Stimulated activated CD8-positive, alpha-beta memory T cell treated with anti-CD3 and anti-CD28 coated beads, Interleukin-12 subunit alpha, Interleukin-12 subunit beta, amount 100 ng/mL, for 1 hour (primary cell): ENCODE results near the gene SMARCB1.
"Not testable (repeated sequence)": the region's sequence is repeated elsewhere in the genome, so short reads cannot be mapped to it uniquely, and the experiment has no call there.

Experiments
- DNase-seq: peaks from one replicate; pipeline ENCODE4 v3.0.0-alpha.2; 2020; ENCODE audit warnings: low read depth

SMARCB1 gene

GRCh38 chr22:23846081-23846469 lies 59.3 kb downstream of the SMARCB1 start:
- no peak for DNase-seq

DNA sequence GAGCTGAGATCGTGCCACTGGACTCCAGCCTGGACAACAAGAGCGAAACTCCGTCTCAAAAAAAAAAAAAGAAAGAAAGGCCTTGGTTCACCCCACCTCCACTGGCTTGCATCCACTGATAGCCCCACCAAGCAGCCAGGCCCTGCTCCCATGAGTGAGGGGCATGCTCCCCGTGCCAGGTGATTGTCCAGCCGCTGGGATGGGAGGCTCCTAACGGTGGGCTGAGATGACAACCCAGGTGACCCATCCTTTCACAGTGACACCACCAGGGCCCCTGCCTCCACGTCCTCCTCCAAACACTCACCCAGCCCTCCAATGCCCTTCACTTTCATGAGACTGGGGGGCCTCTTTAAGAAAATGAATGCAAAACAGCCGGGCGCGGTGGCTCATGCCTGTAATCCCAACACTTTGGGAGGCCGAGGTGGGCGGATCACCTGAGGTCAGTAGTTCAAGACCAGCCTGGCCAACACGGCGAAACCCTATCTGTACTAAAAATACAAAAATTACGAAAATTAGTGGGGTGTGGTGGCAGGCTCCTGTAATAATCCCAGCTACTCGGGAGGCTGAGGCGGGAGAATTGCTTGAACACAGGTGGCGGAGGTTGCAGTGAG lies 60.6 kb downstream of the SMARCB1 start:
- DNase-seq = no peak

DNA sequence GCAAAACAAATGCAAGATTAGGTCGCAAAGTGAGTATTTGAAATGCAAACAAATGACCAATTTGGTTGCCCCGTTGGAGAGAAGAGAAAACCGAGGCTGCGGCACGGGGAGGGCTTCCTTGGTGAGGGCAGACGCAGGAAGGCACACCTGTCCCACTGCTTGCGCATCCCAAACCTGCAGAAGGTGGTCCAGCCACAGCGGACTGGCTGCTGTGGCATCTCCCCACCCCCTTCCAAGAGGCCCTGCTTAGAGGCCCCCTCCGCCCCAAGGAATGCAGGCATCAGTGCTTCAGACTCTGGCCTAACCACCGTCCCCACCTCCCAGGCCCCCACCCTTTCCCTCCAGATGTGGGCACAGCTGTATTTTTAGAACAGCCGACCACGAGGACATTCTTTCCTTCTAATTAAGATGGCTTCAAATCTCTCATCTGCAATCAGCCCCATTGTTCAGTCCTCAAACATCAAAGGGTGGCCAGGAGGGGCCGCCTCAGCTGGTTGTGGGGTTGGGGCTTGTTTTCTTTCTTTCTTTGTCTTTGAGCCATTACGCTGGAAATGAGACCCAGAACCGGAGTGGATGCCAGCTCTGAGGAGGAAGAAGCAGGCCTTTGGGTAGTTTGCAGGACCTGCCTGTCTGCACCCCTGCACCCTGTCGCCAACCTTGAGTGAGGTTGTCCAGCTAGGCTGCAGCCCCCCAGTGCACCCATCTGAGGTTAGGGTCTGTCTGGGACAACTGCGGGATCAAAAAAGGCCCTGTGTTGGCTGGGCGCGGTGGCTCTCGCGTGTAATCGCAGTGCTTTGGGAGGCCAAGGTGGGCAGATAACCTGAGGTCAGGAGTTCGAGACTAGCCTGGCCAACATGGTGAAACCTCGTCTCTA lies 61.5 kb downstream of the SMARCB1 start:
- DNase-seq = no peak

DNA sequence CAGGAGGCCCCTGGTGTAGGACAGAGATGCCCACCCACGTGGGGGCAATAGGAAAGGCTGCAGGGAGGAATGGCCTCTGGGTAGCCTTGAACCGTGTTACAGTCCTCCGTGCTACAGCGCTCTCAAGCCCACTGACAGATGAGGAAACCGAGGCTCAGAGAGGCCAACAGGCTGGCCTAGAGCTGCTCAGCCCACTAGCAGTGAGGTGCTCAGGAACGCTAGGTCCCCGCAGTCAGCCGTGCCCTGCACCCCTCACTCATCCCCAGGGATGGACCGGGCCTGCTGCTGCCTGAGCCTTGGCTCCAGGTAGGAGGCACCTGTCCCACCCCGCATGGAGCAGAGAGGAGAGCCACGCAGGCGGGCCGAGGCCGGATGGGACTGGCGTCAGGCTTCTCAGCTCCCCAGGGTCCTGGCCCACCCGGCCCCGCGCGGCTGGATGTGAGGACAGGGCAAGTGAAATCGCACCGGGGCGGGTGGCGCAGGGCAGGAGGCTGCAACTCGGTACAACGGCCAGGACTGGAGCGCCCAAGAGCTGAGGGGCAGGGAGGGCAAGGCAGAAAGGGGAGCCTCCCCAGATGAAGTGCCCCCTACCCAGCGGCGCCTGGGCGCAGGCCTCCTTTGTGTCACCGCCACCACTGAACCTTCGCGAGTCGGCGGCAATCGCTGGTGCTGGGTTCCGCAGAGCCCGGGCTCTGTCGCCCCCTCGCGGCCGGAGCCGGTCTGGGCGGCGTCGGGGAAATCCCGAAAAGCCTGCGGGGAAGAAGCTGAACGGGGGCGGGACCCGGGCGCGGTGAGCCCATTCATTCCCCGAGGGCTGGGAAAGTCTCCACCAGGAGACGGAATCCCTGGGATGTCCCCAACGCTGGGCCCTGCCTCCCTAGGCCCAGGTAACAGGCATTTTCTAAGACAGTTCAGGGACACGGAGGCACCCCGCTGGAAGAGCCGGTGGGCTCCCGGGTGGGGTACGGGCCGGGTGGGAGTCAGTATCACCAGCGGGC lies 62.5 kb downstream of the SMARCB1 start:
- DNase-seq = peak; percentile 74

GRCh38 chr22:23850136-23850611 lies 63.4 kb downstream of the SMARCB1 start:
- DNase-seq = no peak

DNA sequence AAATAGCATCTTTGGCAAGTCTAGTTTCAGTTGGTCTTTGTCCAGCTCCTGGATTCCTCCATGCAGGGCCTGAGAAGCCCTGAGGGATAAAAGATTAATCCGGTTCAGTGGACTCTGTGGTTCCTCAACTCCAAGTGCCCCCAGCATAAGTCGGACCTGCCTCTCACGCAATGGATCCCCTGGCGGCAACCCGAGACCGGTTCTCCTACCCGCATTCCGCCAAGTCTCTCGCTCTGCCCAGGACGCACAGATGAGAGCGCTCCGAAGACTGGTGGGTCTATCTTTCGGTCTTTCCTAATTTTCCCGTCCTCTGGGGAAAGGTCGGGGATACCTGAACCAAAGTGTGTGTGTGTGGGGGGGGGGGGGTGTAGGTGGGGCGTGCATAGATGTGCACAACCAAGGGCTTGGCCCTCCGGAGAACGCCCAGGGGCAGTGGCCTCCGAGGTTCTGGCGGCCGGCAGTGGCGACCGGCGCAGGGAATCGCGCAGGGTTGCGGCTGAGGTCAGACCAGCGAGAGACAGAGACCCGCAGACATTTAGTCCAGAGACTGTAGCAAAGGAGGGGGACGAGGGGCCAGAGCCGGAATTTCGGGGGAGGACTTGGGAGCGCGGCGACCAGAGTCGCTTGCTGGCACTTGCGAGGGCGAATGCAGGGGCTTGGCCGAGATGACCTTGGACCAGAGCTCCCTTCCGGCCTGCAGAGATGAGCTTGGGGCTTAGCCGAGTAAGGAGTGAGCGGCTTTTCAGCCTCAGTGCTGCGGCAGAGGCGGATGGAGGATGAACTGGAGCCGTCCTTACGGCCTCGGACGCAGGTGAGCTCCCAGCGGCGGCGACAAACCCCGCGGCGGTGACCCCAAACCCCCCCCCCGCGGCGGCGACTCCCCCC lies 70.2 kb downstream of the SMARCB1 start:
- DNase-seq = no peak

DNA sequence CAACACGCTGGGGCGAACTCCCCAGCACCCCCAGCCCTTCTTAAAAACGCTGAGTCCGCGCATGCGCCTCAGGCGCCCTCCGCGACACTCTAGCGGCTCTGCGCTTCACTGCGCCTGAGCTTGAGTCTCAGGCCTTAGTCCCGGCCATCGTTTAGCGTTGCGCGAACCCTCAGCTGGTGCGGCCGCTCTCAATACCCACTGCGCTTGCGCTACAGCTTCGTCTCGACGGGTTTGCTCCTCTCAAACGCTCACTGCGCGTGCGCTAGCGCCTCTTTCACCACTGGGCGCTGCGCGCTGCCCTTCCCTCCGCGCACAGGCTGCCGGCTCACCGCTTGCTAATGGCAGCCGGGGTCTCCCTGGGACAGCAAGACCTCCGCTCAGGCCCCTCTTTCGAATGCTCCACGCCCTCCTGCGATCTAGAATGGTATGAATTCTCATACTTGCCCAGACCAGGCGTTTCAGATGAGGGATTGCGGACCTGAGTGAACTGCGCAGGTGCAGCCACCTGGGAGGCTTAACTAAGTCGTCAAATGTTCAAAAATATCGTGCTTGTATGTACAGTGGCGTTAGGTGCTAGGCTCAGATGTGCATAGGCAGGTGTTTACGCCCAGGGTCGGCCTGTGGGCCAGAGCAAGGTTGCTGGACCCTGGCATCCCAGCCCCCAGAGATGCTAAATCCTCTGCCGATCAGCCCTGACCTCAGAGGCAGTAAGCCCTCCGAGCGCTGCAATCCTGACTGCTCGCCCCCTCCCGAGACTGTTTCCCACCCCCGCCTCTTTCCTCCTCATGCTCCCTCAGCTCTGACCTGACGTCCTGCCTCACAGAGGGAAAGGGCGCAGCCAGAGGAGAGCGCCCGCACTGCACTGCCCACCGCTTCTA lies 71.1 kb downstream of the SMARCB1 start, which contains the start of gene SLC2A11:
Gene SLC2A11, plus strand, starts transcription at position 270 of the 878 bp plus-strand sequence. Its CDS starts 125 bp downstream, at position 395.
- DNase-seq = peak; percentile 92

GRCh38 chr22:23858484-23858815 lies 71.7 kb downstream of the SMARCB1 start:
- no peak for DNase-seq

DNA sequence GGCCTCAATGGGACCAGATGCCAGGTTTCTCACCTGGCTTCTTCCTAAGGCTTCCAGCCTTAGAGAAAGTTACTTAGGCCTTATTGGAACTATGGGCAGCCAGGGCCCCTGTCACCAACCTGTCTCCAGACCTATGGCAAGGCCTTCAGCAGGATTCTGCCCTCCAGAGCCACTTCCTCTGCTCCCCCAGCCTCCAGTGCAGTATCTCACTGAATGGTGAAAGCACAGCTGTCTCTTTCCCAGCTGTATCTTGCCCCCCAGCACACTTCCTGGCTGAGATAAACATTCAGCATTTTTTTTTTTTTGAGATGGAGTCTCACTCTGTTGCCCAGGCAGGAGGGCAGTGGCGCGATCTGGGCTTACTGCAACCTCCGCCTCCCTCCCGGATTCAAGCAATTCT lies 72.4 kb downstream of the SMARCB1 start:
- DNase-seq = no peak

DNA sequence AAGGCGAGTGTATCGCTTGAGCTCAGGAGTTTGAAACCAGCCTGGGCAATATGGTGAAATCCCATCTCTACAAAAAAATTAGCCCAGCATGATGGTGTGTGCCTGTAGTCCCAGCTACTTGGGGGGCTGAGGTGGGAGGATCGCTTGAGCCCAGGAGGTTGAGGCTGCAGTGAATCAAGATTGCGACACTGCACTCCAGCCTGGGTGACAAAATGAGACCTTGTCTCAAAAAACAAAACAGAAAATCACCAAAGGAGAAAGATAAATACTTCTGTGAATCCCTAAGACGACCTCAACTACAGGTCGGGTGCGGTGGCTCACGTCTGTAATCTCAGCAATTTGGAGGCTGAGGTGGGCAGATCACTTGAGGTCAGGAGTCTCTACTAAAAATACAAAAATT lies 73.4 kb downstream of the SMARCB1 start:
- not testable (repeated sequence) for DNase-seq

- DNase-seq = no peak
Observed at GRCh38 chr22:23862103-23862502, 75.3 kb downstream of the SMARCB1 start.

- not testable (repeated sequence) for DNase-seq
Observed at GRCh38 chr22:23864499-23865154, 77.9 kb downstream of the SMARCB1 start.

DNA sequence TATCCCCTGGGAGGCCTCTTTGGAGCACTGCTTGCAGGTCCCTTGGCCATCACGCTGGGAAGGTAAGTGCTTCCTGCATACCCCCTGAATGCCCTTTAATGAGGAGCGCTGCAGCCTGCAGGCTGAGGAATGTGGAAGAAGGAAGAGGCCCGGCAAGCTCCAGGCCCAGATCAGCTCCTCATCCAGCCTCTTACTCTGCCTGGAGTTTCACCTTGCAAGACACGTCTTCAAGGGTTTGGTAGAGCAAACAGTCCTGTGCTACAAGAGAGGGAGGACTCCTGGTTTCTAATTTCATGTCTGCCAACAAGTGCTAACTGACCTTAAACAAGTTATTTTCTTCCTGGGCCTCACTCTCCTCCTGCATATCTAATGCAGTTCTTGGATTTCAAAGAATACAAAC lies 81.8 kb downstream of the SMARCB1 start:
- DNase-seq = no peak

DNA sequence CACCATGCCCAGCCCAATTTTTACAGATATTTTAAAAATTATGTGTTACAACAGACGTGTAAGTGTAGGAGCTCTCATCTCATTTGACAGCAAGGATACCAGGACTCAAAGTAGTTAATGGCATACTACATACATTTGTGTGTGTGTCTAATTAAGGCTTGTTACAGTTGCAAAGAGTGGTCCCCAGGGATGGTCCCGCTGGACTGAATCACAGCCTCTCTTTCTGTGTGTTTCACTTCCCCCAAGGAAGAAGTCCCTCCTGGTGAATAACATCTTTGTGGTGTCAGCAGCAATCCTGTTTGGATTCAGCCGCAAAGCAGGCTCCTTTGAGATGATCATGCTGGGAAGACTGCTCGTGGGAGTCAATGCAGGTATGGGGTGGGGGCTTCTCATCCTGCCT lies 88.1 kb downstream of the SMARCB1 start:
- DNase-seq = no peak

DNA sequence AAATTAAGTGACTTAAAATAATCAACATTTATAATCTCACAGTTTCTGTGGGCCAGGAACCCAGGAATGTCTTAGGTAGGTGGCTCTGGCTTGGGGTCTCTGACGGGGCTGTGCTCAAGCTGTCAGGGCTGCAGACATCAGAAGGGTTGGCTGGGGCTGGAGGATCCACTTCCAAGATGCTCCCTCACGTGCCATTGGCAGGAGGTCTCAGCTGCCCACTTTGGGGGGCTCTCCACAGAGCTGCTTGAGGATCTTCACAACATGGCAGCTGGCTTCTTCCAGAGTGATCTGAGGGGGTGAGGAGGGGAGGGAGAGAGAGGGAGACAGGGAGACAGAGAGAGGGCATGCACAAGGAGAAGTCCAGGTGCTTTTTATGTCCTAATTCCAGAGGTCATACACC lies 89.0 kb downstream of the SMARCB1 start:
- DNase-seq = no peak

DNA sequence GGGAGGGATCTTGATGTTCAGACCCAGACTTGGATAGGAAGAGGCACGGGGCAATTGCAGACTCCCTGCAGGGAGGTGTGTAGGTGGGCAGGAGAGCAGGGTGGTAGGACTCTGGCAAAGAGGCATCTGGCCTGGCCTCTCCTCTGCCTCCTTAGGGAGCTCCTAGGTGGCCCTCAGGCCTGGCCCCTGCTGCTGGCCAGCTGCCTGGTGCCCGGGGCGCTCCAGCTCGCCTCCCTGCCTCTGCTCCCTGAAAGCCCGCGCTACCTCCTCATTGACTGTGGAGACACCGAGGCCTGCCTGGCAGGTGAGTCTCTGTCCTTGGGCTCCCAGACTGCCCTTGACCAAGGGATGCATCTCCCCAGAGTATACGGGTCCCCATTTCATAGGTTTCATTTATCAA lies 90.8 kb downstream of the SMARCB1 start:
- no peak for DNase-seq

DNA sequence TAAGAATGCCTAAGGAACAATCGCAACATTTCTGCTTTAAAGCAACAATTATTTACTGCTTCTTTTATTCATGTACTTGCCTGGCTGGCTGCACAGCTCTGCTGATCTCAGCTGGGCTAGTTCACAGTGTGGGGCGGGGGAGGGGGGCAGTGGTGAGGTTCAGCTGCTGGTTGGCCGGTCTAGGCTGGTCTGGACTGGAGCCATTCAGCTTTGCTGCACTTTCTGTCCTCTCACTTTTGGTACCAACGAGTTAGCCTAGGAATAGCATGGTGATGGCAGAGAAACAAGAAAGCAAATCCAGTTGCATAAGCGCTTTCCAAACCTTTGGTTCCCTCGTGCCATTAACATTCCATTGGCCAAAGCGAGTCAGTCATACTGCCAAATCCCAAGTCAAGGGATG lies 91.5 kb downstream of the SMARCB1 start:
- no peak for DNase-seq

DNA sequence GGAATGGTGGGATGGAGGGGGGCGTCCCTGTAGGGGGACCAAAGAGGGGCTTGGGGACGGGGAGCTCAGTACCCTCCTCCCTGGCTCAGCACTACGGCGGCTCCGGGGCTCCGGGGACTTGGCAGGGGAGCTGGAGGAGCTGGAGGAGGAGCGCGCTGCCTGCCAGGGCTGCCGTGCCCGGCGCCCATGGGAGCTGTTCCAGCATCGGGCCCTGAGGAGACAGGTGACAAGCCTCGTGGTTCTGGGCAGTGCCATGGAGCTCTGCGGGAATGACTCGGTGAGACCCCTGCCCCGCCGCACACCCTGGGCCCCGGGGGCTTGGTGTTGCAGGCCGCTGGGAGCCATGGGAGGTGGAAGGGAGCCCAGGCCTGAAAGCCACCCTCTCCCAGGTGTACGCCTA lies 95.6 kb downstream of the SMARCB1 start:
- no peak for DNase-seq

- DNase-seq = no peak
Observed at GRCh38 chr22:23883658-23884057, 96.9 kb downstream of the SMARCB1 start.

DNA sequence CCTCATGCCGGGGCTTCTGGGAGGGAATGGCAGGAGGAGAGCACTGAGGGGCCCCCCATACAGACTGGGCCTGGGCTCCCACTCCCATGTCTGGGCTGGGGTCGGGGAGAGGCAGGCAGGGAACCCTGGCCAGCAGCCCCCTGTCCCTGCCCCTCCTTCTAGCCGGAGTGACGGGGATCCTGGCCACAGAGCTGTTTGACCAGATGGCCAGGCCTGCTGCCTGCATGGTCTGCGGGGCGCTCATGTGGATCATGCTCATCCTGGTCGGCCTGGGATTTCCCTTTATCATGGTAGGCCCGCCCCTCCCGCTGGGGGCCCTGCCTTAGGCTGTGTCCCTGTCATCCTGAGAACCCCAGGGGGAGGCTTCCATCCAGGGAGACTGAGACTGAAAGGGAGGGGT lies 97.4 kb downstream of the SMARCB1 start:
- DNase-seq = no peak
